Inflammatory macrophage (primary cell): ENCODE measurements around the gene PREX1.
"Not testable (repeated sequence)": the region's sequence is repeated elsewhere in the genome, so short reads cannot be mapped to it uniquely, and the experiment has no call there.

Experiments
- DNase-seq, 2 donors: peaks; one replicate each; pipeline ENCODE4 v3.0.0-alpha.2; 2020 to 2022

Gene PREX1

GRCh38 chr20:48600470-48600945 lies 227.3 kb downstream of the PREX1 start:
- no peak for DNase-seq

GRCh38 chr20:48599748-48600469 lies 227.9 kb downstream of the PREX1 start:
- DNase-seq: no peak

DNA sequence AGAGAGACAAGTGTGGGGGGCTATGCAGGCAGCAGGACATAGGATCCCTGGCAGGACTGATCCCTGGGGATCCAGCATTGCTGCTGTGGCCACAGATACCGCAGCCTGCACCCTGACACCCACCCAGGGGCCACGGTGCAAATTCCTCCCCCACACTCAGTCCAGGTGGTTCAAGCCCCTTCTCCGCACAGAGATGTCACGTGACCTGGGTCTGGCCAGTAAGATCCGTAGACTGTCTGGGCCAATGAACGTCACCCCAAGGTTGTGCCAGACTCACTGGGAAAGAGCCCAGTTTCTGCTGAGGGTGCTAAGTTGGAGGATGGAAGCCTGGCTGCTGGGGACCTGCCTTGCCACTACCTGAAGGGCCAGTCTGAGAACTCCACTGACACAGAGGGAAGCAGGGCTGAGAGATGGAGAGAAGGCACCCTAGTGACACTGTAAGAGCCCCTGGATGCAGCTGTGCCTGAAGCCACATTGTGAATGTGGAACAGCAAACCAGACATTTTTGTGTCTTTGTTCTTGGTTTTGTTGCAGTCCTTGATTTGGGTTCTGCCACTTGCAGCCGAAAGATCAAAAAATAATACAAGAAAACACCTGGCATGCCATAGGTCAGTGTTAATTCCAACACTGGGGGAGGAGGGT lies 228.6 kb downstream of the PREX1 start:
- DNase-seq: no peak

GRCh38 chr20:48598303-48598941 lies 229.4 kb downstream of the PREX1 start:
- DNase-seq: not testable (repeated sequence)

DNA sequence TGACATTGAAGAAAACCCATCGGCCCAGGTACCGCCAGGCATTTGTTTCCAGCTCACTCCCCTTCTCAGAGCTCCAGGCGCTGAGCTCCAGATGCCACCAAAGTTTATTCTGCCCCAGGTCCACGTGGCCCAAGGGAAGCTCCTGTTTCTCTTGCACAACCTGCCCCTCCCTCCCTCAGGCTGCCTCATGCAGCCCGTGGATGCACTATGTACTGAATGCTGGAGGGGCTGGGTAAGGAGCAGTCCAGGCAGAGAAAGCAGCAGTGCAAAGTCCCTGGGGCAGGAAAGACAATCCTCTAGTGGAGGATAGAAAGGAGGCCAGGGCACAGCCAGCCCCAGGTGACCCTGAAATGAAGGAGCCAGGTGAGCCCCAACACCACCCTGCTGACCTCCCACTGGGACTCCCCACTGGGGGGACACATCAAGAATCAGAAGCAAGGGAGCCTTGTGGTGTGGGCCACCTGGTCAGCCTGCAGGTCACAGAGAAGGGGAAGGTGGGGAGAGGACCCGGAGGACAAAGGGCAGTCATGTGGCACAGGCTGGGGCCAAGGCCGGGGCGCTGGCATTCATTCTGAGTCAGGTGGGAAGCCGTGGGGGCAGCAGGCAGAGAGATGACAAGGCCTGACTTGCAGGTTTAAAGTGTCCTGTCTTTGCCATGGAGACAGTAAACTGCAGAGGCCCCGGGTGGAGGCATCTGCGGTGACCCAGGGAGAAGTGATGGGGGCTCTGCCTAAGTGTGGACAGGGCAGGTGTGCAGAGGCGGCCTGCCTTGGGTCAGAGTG lies 230.1 kb downstream of the PREX1 start:
- no peak for DNase-seq

- no peak for DNase-seq
Measured at GRCh38 chr20:48596334-48596898, 231.4 kb downstream of the PREX1 start.

GRCh38 chr20:48595495-48596333 lies 232.1 kb downstream of the PREX1 start:
- DNase-seq: no peak

GRCh38 chr20:48594533-48594932 lies 233.3 kb downstream of the PREX1 start:
- DNase-seq: no peak

GRCh38 chr20:48592107-48592940 lies 235.5 kb downstream of the PREX1 start:
- no peak for DNase-seq

DNA sequence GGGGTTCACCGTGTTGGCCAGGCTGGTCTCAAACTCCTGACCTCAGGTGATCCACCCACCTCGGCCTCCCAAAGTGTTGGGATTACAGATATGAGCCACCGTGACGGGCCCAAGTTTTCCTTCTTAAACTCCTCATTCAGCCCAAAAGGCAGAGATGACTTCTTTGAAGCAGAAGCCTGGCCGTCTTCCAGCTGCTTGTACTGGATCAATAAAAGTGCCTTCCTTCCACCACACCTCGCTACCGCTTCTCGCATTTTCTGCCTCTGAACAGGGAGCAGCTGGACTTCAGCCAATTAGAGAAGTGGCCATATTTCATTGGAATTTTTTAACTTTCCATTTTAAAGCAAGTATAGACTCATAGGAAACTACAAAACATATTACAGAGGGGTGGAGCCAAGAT lies 241.1 kb downstream of the PREX1 start:
- no peak for DNase-seq

GRCh38 chr20:48585061-48585870 lies 242.5 kb downstream of the PREX1 start:
- no peak for DNase-seq

GRCh38 chr20:48584391-48585060 lies 243.3 kb downstream of the PREX1 start:
- no peak for DNase-seq

DNA sequence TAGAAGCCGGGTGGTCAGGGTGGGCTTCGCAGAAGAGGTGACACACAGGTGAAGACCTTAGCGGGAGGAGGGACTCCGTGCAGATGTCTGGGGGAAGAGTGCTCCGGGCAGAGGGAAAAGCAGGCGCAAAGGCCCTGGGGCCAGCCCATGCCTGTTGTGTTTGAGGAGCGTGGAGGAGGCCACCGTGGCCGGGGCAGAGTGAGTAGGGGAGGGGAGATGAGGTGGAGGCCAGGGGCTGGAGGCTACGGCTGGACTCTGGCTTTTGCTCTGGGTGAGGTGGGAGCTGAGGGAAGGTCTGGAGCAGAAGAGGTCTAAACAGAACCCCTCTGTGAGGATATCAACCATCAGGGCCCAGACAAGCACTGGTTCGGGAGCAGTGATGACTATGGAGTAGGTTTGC lies 244.0 kb downstream of the PREX1 start:
- no peak for DNase-seq

DNA sequence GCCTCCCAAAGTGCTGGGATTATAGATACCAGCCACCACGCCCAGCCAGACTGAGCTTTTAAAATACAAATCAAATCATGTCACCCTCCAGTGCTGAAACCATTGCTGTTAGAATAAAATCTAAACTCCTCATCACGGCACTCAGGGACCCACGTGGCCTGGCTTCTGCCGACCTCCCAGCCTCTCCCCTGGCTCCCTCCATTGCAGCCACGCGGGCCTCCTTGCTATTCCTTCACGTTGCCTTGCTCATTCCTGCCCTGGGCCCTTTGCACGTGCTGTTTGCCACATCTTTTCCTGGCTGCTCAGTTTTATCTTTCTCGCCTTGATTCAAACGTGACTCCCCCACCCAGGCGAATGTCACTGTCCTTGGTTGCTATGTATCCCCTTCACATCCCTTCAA lies 244.6 kb downstream of the PREX1 start:
- no peak for DNase-seq

DNA sequence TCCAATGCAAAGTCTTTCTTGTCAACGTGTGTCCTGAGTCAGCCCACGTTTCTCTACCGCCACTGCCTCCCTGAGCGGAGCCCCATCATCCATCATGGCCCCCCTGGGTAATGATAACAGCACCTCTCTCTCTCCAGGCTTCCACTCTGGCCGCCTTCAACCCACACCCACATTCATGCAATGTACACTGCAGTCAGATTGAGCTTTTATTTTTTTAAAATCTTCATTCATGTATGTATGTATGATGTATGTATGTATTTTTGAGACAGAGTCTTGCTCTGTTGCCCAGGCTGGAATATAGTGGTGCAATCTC lies 245.2 kb downstream of the PREX1 start:
- no peak for DNase-seq

DNA sequence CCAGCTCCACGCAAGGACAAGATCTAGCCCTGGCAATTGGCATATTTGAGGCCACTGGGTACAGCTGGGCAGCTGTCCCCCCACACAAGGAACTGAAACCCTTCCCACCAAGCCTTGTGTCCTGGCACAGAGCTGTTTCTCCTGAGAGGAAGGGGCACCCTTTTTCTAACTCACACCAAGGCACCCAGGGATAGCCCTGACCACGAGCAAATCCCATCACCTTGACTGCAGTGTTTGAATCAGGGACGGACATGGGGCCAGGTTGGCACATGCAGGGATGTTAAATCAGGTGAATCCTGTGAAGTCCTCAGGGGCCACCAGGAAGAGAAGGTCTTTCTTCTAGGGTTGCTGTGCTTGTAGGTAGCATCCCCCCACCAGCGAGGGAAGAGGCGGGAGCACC lies 246.6 kb downstream of the PREX1 start:
- no peak for DNase-seq

- no peak for DNase-seq
Measured at GRCh38 chr20:48578397-48579098, 249.3 kb downstream of the PREX1 start.

GRCh38 chr20:48577557-48577956 lies 250.2 kb downstream of the PREX1 start:
- no peak for DNase-seq

DNA sequence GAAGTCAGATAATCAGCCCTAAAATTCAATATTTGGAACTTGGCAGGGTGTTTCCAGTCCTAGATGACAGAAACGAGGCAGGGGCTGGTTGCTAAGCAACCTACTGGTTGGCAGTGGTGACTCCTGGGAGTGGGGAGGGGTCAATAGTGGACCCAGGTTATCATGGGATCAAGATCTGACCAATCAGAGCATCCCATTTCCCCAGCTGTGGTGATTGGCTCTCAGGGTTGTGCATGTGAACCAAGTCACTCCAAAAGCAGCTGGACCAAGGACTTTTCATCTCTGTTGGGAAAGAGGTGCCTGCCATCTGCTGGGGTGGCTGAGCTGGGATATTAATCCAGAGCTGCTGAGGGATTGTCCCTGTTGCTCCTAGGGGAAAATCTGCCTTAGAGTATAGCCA lies 253.4 kb downstream of the PREX1 start:
- DNase-seq: peak in 1 of 2 donors; percentile 1
